Measurements from ENCODE around the gene HM13.

DNA sequence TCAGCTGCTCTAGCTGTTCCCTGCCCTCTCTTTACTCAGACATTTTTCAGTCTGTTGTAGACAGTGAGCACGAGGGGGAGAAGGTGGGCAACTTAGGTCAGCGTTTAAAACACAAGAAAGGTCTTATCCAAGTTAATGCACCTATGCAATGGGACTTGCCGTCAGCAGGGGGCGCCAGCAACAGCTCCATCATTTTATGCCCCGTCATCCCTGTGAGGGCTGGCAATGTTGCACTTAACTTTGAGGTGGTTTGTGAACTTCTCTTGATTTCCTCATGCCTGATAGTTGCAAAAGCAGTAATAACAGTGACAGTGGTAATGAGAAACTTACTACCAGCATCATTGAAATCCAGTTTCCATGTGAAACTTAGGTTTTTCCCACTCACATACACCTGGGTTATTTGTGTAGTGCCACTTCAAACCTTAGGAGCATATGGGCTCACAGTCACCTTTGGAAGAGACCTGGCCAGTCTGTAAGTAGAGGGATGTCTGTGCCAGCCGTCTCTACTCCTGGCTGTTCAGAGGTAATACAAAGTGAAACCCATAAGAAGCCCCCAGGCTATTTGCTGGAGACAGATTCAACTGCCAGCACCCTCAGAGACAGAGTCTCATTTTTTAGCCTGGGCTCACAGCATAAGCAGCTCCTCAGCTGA, 46.0 kb downstream of the HM13 start:
- TF ChIP-seq, protein P1, sequence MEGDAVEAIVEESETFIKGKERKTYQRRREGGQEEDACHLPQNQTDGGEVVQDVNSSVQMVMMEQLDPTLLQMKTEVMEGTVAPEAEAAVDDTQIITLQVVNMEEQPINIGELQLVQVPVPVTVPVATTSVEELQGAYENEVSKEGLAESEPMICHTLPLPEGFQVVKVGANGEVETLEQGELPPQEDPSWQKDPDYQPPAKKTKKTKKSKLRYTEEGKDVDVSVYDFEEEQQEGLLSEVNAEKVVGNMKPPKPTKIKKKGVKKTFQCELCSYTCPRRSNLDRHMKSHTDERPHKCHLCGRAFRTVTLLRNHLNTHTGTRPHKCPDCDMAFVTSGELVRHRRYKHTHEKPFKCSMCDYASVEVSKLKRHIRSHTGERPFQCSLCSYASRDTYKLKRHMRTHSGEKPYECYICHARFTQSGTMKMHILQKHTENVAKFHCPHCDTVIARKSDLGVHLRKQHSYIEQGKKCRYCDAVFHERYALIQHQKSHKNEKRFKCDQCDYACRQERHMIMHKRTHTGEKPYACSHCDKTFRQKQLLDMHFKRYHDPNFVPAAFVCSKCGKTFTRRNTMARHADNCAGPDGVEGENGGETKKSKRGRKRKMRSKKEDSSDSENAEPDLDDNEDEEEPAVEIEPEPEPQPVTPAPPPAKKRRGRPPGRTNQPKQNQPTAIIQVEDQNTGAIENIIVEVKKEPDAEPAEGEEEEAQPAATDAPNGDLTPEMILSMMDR (IDR thresholded peaks at IDR 0.05), result peak; percentile 89
- TF ChIP-seq EZH2 (IDR thresholded peaks at IDR 0.05; ENCODE audit: borderline replicate concordance, insufficient read depth, low read depth, low read length, poor library complexity, severe bottlenecking), result no peak
